Activated CD4-positive, alpha-beta T cell treated with anti-CD3 and anti-CD28 coated beads, Interleukin-10, Interleukin-2, amounts not matched to agents 100 ng/mL and 50 ng/mL, durations not matched to agents 16 hours and 8 hours (primary cell): ENCODE results near the gene TDRD12.

ENCODE experiments used
- DNase-seq: peaks from one replicate; pipeline ENCODE4 v3.0.0-alpha.2; 2020

Gene TDRD12, protein sequence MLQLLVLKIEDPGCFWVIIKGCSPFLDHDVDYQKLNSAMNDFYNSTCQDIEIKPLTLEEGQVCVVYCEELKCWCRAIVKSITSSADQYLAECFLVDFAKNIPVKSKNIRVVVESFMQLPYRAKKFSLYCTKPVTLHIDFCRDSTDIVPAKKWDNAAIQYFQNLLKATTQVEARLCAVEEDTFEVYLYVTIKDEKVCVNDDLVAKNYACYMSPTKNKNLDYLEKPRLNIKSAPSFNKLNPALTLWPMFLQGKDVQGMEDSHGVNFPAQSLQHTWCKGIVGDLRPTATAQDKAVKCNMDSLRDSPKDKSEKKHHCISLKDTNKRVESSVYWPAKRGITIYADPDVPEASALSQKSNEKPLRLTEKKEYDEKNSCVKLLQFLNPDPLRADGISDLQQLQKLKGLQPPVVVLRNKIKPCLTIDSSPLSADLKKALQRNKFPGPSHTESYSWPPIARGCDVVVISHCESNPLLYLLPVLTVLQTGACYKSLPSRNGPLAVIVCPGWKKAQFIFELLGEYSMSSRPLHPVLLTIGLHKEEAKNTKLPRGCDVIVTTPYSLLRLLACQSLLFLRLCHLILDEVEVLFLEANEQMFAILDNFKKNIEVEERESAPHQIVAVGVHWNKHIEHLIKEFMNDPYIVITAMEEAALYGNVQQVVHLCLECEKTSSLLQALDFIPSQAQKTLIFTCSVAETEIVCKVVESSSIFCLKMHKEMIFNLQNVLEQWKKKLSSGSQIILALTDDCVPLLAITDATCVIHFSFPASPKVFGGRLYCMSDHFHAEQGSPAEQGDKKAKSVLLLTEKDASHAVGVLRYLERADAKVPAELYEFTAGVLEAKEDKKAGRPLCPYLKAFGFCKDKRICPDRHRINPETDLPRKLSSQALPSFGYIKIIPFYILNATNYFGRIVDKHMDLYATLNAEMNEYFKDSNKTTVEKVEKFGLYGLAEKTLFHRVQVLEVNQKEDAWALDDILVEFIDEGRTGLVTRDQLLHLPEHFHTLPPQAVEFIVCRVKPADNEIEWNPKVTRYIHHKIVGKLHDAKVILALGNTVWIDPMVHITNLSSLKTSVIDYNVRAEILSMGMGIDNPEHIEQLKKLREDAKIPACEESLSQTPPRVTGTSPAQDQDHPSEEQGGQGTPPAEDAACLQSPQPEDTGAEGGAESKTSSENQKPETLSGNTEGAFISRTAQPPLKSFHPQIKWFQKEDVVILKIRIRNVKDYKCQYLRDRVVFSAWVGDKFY (N-terminal part only)

DNA sequence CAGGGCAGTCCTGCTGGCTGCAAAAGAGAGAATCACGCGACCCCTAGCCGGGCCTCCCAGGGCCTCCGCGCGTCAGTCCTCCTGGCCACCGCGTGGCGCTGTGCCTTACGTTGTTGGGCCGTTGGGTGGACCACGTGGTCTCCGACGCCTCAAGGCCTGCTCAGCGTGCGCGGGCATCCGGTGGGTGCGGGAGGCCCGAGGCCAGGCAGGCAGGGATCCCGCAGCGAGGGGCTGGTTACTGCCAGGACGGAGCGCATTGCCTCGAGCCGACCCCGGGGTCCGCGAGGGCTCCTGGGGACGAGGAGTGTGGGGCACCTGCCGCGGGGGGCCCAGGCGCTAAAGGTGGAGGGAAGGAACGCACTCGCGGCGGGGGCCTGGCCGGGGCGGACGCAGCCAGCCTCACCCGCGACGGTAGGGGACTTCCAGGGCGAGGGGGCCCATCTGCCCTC lies at the start of gene TDRD12:
Gene TDRD12, plus strand, starts transcription at position 157 of the 449 bp plus-strand sequence. CDS start 306 bp downstream, outside the sequence.
- no peak for DNase-seq

DNA sequence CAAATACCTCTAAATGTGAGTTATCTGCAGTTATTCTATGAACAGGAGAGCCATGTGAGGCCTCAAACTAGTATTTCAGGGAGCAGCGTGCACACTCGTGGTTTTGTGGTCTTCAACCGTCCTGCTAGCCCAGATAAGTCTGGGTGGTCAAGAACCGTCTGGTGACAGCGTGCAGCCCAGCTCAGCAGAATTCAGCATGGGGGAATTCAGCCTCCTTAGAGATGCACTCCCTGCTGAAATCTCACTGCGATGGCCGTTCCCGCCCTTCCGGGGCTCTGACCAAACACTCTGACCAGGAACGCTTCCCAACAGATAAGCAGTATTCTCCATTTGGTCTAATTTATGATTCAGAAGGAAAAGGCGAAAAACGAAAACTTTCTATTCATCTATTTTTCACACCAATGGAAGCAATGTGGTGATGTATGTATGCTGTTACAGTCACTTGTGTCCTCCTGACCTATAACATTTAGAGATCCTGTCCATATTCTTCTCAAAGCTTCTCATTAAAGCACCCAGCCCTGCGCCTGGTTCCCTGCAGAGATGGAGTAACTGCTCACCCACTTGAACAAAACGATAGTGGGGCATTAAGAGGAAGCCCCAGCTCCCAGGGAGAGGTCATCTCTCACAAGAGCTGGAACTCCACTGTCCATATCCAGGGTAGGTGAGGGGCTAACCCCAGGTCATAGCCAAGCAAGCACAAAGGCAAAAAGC lies 47.5 kb upstream of the TDRD12 start:
- no peak for DNase-seq

DNA sequence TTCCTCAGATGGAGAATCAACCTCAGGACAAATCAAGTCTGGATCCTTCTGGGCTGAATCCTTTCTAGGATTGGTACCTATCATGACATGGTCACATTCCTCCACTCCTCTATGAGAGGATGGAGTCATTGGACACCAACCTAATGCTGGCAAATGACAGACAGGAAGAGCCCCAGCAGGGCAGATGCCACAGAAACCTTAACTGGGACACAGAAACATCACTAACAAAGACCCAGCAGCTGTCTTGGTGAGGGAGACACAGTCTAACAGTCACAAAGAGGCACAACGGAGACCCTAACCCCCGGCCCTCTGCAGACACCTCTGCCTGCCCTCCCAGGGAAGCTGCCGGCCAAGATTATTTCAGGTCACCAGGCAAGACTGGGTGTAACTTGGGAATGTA lies 46.7 kb upstream of the TDRD12 start:
- DNase-seq = no peak

GRCh38 chr19:32673573-32673972 lies 46.0 kb upstream of the TDRD12 start:
- no peak for DNase-seq

- DNase-seq = no peak
These were observed 45.2 kb upstream of the TDRD12 start for GRCh38 chr19:32674153-32674930.

GRCh38 chr19:32674931-32675719 lies 44.4 kb upstream of the TDRD12 start, which contains the start of gene ANKRD27:
Gene ANKRD27 (minus strand): TSS chr19:32675180. CDS start chr19:32659015, 16,165 bp downstream.
- DNase-seq = peak; percentile 99

DNA sequence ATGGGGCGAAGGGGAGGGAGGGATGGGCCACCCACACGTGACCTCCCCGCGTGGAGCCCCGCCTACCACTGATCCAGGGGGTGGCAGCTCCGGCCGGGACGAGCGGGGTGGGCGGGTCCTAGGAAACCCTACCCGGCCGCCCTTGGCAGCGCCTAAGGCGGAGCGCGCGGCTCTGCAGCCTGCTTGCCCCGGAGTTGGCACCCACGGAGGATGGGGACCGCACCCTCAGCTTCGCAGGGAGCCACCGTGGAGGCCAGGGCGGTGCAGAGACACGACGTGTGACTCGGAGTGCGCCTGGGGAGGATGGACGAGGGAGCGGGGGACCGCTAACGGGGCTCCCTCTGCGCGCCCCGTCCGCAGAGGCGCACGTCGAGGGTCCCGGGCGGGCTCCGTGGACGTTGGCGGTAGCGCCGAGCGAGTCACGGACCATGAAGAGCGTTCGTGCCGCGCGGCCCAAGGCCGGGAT lies 43.8 kb upstream of the TDRD12 start, which contains the start of gene RGS9BP:
Gene RGS9BP, plus strand, starts transcription at position 129 of the 466 bp plus-strand sequence. CDS start 416 bp downstream, outside the sequence.
- DNase-seq = peak; percentile 77

- no peak for DNase-seq
These were observed 43.2 kb upstream of the TDRD12 start for GRCh38 chr19:32676186-32676894.

DNA sequence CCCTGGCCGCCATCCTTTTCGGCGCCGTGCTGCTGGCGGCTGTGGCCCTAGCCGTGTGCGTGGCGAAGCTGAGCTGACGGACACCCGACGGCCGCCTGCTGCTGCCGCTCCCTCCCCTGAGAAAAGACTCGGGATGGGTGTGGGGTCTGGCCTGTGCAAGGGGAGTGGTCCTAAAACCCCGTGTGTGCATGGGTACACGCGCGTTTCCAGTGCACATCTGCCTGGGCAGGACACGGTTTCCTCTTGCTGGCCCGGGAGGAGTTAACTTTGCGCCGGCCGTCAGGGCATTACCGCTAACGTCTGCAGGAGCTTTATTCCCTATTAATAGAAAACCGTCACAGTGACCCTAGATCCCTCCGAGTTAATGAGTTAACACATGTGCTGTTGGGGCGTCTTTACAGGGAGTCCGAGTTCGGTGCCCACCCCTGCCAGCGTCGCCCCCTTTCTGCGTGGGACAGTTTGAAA lies 42.6 kb upstream of the TDRD12 start:
- DNase-seq = no peak

GRCh38 chr19:32677657-32678056 lies 41.9 kb upstream of the TDRD12 start:
- DNase-seq = no peak

DNA sequence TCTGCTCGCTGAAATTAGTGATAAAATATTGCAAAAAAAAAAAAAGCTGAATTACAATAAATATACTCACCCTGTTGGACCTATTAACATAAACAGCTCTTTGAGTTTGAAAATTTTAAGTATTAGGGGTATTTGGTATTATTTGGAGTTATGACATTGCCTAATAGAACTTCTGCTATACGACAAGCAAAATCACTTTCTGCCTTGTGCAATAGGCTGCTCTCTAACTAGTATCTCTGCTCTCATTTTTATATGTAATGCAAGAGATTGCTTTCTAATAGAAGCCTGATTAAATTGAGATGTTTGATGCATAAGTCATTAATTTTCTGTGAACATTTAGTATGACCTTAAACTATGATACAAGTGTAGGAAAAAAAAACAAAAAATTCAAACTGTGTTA lies 38.6 kb upstream of the TDRD12 start:
- DNase-seq = no peak

GRCh38 chr19:32682317-32682716 lies 37.2 kb upstream of the TDRD12 start:
- DNase-seq = no peak

- no peak for DNase-seq
These were observed 32.6 kb upstream of the TDRD12 start for GRCh38 chr19:32686847-32687475.

DNA sequence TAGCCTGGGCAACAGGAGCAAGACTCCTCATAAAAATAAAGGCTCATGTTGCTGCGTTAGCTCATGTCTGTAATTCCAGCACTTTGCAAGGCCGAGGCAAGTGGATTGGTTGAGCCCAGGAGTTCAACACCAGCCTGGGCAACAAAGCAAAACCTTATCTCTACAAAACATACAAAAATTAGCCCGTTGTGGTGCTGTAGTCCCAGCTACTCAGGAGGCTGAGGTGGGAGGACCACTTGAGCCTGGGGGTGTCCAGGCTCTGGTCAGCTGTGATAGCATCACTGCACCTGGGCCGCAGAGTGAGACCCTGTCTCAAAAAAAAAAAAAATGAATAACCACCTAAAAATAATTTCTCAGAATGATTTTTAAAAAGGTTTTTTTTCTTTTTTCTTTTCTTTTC lies 31.9 kb upstream of the TDRD12 start:
- no peak for DNase-seq

GRCh38 chr19:32688311-32688710 lies 31.3 kb upstream of the TDRD12 start:
- no peak for DNase-seq

GRCh38 chr19:32691291-32691951 lies 28.1 kb upstream of the TDRD12 start, which contains the start of gene NUDT19:
Gene NUDT19 (plus strand): TSS chr19:32691821. CDS start chr19:32691961, 140 bp downstream.
- peak; percentile 94 for DNase-seq

DNA sequence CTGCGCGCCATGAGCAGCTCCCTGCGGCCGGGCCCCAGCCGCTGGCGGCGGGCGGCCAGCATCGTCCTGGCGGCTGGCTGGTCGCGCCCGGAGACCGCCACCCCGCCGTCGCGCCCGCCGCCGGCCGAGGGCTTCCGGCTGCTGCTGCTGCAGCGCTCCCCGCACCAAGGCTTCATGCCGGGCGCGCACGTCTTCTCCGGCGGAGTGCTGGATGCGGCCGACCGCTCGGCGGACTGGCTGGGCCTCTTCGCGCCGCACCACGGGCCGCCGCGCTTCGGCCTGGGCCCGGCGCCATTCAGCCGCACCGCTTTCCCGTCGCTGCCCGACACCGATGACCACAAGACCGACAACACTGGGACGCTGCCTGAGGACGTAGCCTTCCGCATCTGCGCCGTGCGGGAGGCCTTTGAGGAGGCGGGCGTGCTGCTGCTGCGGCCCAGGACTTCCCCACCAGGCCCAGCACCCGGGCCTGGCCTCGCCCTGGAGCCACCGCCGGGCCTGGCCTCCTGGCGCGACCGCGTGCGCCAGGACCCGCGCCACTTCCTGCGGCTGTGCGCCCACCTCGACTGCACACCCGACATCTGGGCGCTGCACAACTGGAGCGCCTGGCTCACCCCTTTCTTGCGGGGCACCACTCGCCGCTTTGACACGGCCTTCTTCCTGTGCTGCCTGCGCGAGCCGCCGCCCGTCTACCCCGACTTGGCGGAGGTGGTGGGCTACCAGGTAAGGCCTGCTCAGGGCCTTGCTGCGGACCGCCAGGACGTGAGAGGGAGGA lies 27.4 kb upstream of the TDRD12 start:
- DNase-seq = peak; percentile 68

GRCh38 chr19:32692727-32693061 lies 26.9 kb upstream of the TDRD12 start:
- no peak for DNase-seq
